GM23338 (cell line): ENCODE results near the gene TGM2.

Experiments used
- CREB1 ChIP-seq: fragments of 250-450 bp; sonication (Bioruptor Pico); IDR thresholded peaks from 2 replicates; pipeline ENCODE4 v1.5.0; 2020; ENCODE audit warnings: low read depth, mild to moderate bottlenecking, moderate library complexity
- CTCF ChIP-seq, 2 experiments: fragments of 200-600 bp in 1 of 2; sonication (generic) in 1 of 2; conservative IDR thresholded peaks; 2 replicates each; pipeline versions ENCODE4 v1.5.1 to v1.6.1; 2016 to 2017; ENCODE audit warnings: antibody characterized with exemption in 2 of 2, low read depth in 2 of 2, mild to moderate bottlenecking in 2 of 2, moderate library complexity in 1 of 2
- EZH2 ChIP-seq: fragments of 200-600 bp; sonication (generic); IDR thresholded peaks from one replicate; pipeline ENCODE4 v1.8.0; 2017; ENCODE audit warnings: antibody characterized with exemption, mild to moderate bottlenecking, low read depth; ENCODE audit not compliant: unreplicated experiment
- EZH2phosphoT487 ChIP-seq: fragments of 200-600 bp; sonication (generic); IDR thresholded peaks from one replicate; pipeline ENCODE4 v1.8.1; 2018; ENCODE audit warnings: antibody characterized with exemption; ENCODE audit not compliant: unreplicated experiment
- JUNB ChIP-seq: IDR thresholded peaks from one replicate; pipeline ENCODE4 v1.6.1; 2016; ENCODE audit warnings: antibody characterized with exemption; ENCODE audit not compliant: unreplicated experiment
- POLR2AphosphoS5 ChIP-seq: IDR thresholded peaks from 2 replicates; pipeline ENCODE4 v1.6.1; 2016; ENCODE audit warnings: antibody characterized with exemption, low read depth
- REST ChIP-seq: IDR thresholded peaks from one replicate; pipeline ENCODE4 v1.6.1; 2018; ENCODE audit warnings: antibody characterized with exemption; ENCODE audit not compliant: unreplicated experiment
- ZNF114 ChIP-seq: fragments of 250-450 bp; sonication (Bioruptor Pico); IDR thresholded peaks from 2 replicates; pipeline ENCODE4 v1.5.0; 2020; ENCODE audit warnings: mild to moderate bottlenecking, moderate library complexity
- ZNF462 ChIP-seq: fragments of 250-450 bp; sonication (Bioruptor Pico); IDR thresholded peaks from 2 replicates; pipeline ENCODE4 v1.5.0; 2020; ENCODE audit warnings: mild to moderate bottlenecking, moderate library complexity

- TF ChIP-seq ZNF114 (CRISPR knock-in tag) = no peak
- TF ChIP-seq CTCF (conservative IDR thresholded peaks at IDR 0.05; ENCODE audit: low read depth in 2 of 2) = no peak
- TF ChIP-seq POLR2AphosphoS5 = no peak
- no peak for TF ChIP-seq REST
- TF ChIP-seq EZH2 = no peak
- no peak for TF ChIP-seq CREB1 (CRISPR knock-in tag)
- TF ChIP-seq JUNB = no peak
- TF ChIP-seq EZH2phosphoT487 = no peak
- no peak for TF ChIP-seq ZNF462
Observed at GRCh38 chr20:38114353-38114791, 50.7 kb downstream of the TGM2 start.
